HCT116 (cell line): ENCODE results near the gene CPNE2. TPM values are rescaled to one million over a fixed set of nuclear protein-coding genes. Genes with fewer than 3 reads are reported as not detected.

ENCODE experiments used
- ATAC-seq: fragments of 200-7000 bp; cut with Tn5 transposase; 2 replicates; pipeline ENCODE4 v1.9.1; 2020; ENCODE audit warnings: mild to moderate bottlenecking, moderate library complexity
- BruUV-seq: library from RNA; stranded (reverse); fragments of 400-500 nt; replicated peaks from 2 replicates; lab custom pipeline; 2021; lab: Mats Ljungman, UMichigan
- CTCF ChIA-PET: fragments of 300-600 bp; sonication (Branson Sonifier 250); formaldehyde crosslinking; loops from one replicate; lab custom pipeline; 2021; ENCODE audit warnings: antibody characterized with exemption; lab: Charles Lee
- POLR2A ChIA-PET: fragments of 300-600, 350-600 bp; sonication (Branson Sonifier 250); formaldehyde crosslinking; loops from one replicate; lab custom pipeline; 2021; ENCODE audit warnings: antibody characterized with exemption; lab: Charles Lee
- RAD21 ChIA-PET, 2 experiments: fragments of 300-600 bp; sonication (Branson Sonifier 250); formaldehyde crosslinking; loops; one replicate each; lab custom pipeline; 2023; ENCODE audit warnings: low total read pairs in 2 of 2; ENCODE audit not compliant: uncharacterized antibody in 2 of 2, unreplicated experiment in 2 of 2, low non-redundant PET in 1 of 2; lab: Charles Lee
- DNase-seq: peaks from one replicate; pipeline ENCODE4 v3.0.0-alpha.2; 2010; ENCODE audit warnings: low read depth, low spot score
- H2AFZ ChIP-seq: fragments of 200-600 bp; shearing (Covaris generic), sonication (generic); 2 replicates; pipeline ENCODE4 v1.6.1; 2017; ENCODE audit warnings: low read depth, mixed run types, mixed read lengths, antibody characterized with exemption, low read length; ENCODE audit not compliant: poor library complexity, severe bottlenecking
- H3K27ac ChIP-seq: 2 replicates; pipeline ENCODE4 v1.5.1; 2012; ENCODE audit warnings: low read depth, low read length
- H3K27me3 ChIP-seq: fragments of 200-600 bp; sonication (generic); 2 replicates; pipeline ENCODE4 v1.6.1; 2016; ENCODE audit warnings: mixed run types, low read length, mixed read lengths; ENCODE audit not compliant: insufficient read depth
- H3K36me3 ChIP-seq, 2 experiments: fragments of 200-500 bp in 1 of 2; fragments of 200-600 bp in 1 of 2; sonication (Bioruptor generic) in 1 of 2; sonication (generic) in 1 of 2; 2 replicates each; pipeline versions ENCODE4 v1.5.1 to v1.6.1; 2014 to 2016; ENCODE audit warnings: low read length in 2 of 2, inconsistent platforms in 1 of 2, mixed read lengths in 1 of 2, mixed run types in 1 of 2; ENCODE audit not compliant: insufficient read depth in 2 of 2, control insufficient read depth in 1 of 2
- H3K4me1 ChIP-seq, 2 experiments: fragments of 200-600 bp in 1 of 2; sonication (generic) in 1 of 2; 2 replicates each; pipeline versions ENCODE4 v1.5.1 to v1.6.1; 2012 to 2017; ENCODE audit warnings: low read length in 2 of 2, inconsistent platforms in 1 of 2, mild to moderate bottlenecking in 1 of 2, mixed read lengths in 1 of 2, mixed run types in 1 of 2, moderate library complexity in 1 of 2; ENCODE audit not compliant: insufficient read depth in 2 of 2, control insufficient read depth in 1 of 2
- H3K4me2 ChIP-seq: fragments of 200-600 bp; sonication (generic); 2 replicates; pipeline ENCODE4 v1.6.1; 2017; ENCODE audit warnings: mixed run types, low read length, mixed read lengths
- H3K4me3 ChIP-seq, 2 experiments: fragments of 200-600 bp in 1 of 2; sonication (generic) in 1 of 2; replicated peaks in 1 of 2; 2 replicates each; pipeline ENCODE4 v1.5.1; 2011 to 2016; ENCODE audit warnings: low read length in 2 of 2, control low read depth in 1 of 2, low read depth in 1 of 2, mild to moderate bottlenecking in 1 of 2, mixed read lengths in 1 of 2, mixed run types in 1 of 2
- H3K79me2 ChIP-seq: fragments of 200-600 bp; sonication (generic); 2 replicates; pipeline ENCODE4 v1.6.1; 2017; ENCODE audit warnings: mild to moderate bottlenecking, mixed run types, low read length, moderate library complexity, mixed read lengths; ENCODE audit not compliant: insufficient read depth
- H3K9ac ChIP-seq: fragments of 200-600 bp; sonication (generic); 2 replicates; pipeline ENCODE4 v1.6.1; 2016; ENCODE audit warnings: low read length, mixed read lengths
- H3K9me2 ChIP-seq: fragments of 200-600 bp; sonication (generic), shearing (Covaris generic); 2 replicates; pipeline ENCODE4 v1.6.1; 2017; ENCODE audit warnings: mixed run types, mild to moderate bottlenecking, moderate library complexity; ENCODE audit not compliant: insufficient read depth
- H3K9me3 ChIP-seq, 2 experiments: fragments of 200-500 bp in 1 of 2; fragments of 200-600 bp in 1 of 2; sonication (Bioruptor generic) in 1 of 2; sonication (generic) in 1 of 2; 2 replicates each; pipeline ENCODE4 v1.6.1; 2014 to 2017; ENCODE audit warnings: low read length in 2 of 2, mixed read lengths in 2 of 2, inconsistent platforms in 1 of 2, low read depth in 1 of 2, mild to moderate bottlenecking in 1 of 2, mixed run types in 1 of 2, moderate library complexity in 1 of 2; ENCODE audit not compliant: control insufficient read depth in 1 of 2, insufficient read depth in 1 of 2
- H4K20me1 ChIP-seq: fragments of 200-600 bp; sonication (generic), shearing (Covaris generic); 2 replicates; pipeline ENCODE4 v1.6.1; 2017; ENCODE audit warnings: mixed run types, mild to moderate bottlenecking, moderate library complexity; ENCODE audit not compliant: insufficient read depth
- ATF3 ChIP-seq: IDR thresholded peaks from 2 replicates; pipeline ENCODE4 v1.6.1; 2012
- CEBPB ChIP-seq: IDR thresholded peaks from 2 replicates; pipeline ENCODE4 v1.6.1; 2012; ENCODE audit warnings: low read depth
- CTCF ChIP-seq, 3 experiments: fragments of 200-600 bp in 1 of 3; sonication (generic) in 1 of 3; IDR thresholded peaks in 2 of 3; conservative IDR thresholded peaks in 1 of 3; 2 replicates each; pipeline ENCODE4 v1.5.1; 2012 to 2017; ENCODE audit warnings: low read depth in 2 of 3, low read length in 2 of 3, antibody characterized with exemption in 1 of 3, borderline replicate concordance in 1 of 3, control low read depth in 1 of 3, mild to moderate bottlenecking in 1 of 3, mixed read lengths in 1 of 3, mixed run types in 1 of 3, moderate library complexity in 1 of 3; ENCODE audit not compliant: insufficient read depth in 1 of 3
- ELF1 ChIP-seq: IDR thresholded peaks from 2 replicates; pipeline ENCODE4 v1.6.1; 2012; ENCODE audit warnings: low read depth, borderline replicate concordance
- EZH2 ChIP-seq: fragments of 200-600 bp; sonication (generic); IDR thresholded peaks from 2 replicates; pipeline ENCODE4 v1.6.1; 2017; ENCODE audit warnings: antibody characterized with exemption, mixed run types
- POLR2A ChIP-seq: IDR thresholded peaks from 2 replicates; pipeline ENCODE4 v1.7.0; 2011; ENCODE audit warnings: borderline replicate concordance; ENCODE audit not compliant: insufficient read depth, insufficient read length; ENCODE audit errors: extremely low read depth
- POLR2AphosphoS5 ChIP-seq: IDR thresholded peaks from 2 replicates; pipeline ENCODE4 v1.6.1; 2011; ENCODE audit warnings: mild to moderate bottlenecking, low read depth, low read length, moderate library complexity
- SP1 ChIP-seq: IDR thresholded peaks from 2 replicates; pipeline ENCODE4 v1.6.1; 2012; ENCODE audit warnings: low read depth
- SRF ChIP-seq: IDR thresholded peaks from 2 replicates; pipeline ENCODE4 v1.6.1; 2012; ENCODE audit warnings: low read depth
- YY1 ChIP-seq: IDR thresholded peaks from 2 replicates; pipeline ENCODE4 v1.6.1; 2011; ENCODE audit warnings: low read length, low read depth, moderate library complexity, mild to moderate bottlenecking; ENCODE audit not compliant: insufficient replicate concordance; ENCODE audit errors: extremely low read depth
- ZBTB33 ChIP-seq: IDR thresholded peaks from 2 replicates; pipeline ENCODE4 v1.6.1; 2011; ENCODE audit warnings: mild to moderate bottlenecking, low read length, moderate library complexity; ENCODE audit not compliant: insufficient replicate concordance; ENCODE audit errors: extremely low read depth
- ZFX ChIP-seq: fragments of 450-650 bp; IDR thresholded peaks from 2 replicates; pipeline ENCODE4 v1.6.1; 2017
- intact Hi-C: fragments of 100-400 bp; cut with micrococcal nuclease; formaldehyde crosslinking; loops from 2 replicates; pipeline ENCODE4 v1.10.0; 2022
- total RNA-seq: library from RNA; stranded (reverse); gene quantifications from one replicate; pipeline ENCODE4 v1.2.1, GENCODE V29; 2021; ENCODE audit not compliant: unreplicated experiment

CPNE2 gene
- total RNA-seq, 1 experiment from 2014 or later: 31.2 TPM

GRCh38 chr16:57152096-57153093 is 60.0 kb downstream of the CPNE2 start:
- ChIA-PET CTCF (no interaction called here), RAD21 (no interaction called here), POLR2A (no interaction called here)
- no peak for TF ChIP-seq POLR2AphosphoS5
- TF ChIP-seq YY1: no peak
- no peak for TF ChIP-seq ATF3
- no peak for TF ChIP-seq EZH2
- no peak for TF ChIP-seq SRF
- no peak for TF ChIP-seq CTCF (IDR thresholded peaks at IDR 0.05 in 2 of 3, conservative IDR thresholded peaks at IDR 0.05 in 1 of 3; ENCODE audit: borderline replicate concordance in 1 of 3, insufficient read depth in 1 of 3, low read depth in 2 of 3, low read length in 2 of 3)
- no peak for TF ChIP-seq ELF1
- no peak for TF ChIP-seq ZFX
- TF ChIP-seq SP1: no peak
- no peak for TF ChIP-seq CEBPB
- no peak for TF ChIP-seq ZBTB33
- no peak for TF ChIP-seq POLR2A
- no peaks in the 10 kb centered on the region for H3K79me2 ChIP-seq
- ATAC-seq: no peak
- no peak overlapping the region for H3K27ac ChIP-seq
- no peak overlapping the region for H3K4me2 ChIP-seq
- no peak overlapping the region for H3K9ac ChIP-seq
- H4K20me1 ChIP-seq: no peaks in the 10 kb centered on the region
- H3K4me3 ChIP-seq: no peak overlapping the region
- no peaks in the 10 kb centered on the region for H3K9me2 ChIP-seq
- DNase-seq: no peak
- no TSS peak for BruUV-seq
- peaks cover 11 to 22% of the 10 kb centered on the region in 2 experiments; a peak in 3 of 4 replicates for H3K36me3 ChIP-seq
- no peaks in the 10 kb centered on the region for H3K4me1 ChIP-seq
- intact Hi-C loops: no loop called here
- no peak overlapping the region for H2AFZ ChIP-seq
- H3K9me3 ChIP-seq: no peaks in the 10 kb centered on the region
- no peaks in the 10 kb centered on the region for H3K27me3 ChIP-seq
